Ascending aorta (tissue), 2 donors: ENCODE data around the gene CEL. TPM values are rescaled to one million over a fixed set of nuclear protein-coding genes. Genes with fewer than 3 reads are reported as not detected.

ENCODE experiments used
- DNase-seq, 2 donors: peaks; one replicate each; pipeline ENCODE4 v3.0.0-alpha.2; 2019; ENCODE audit warnings: low spot score in 2 of 2
- H3K27ac ChIP-seq, 2 donors: fragments of 200-600 bp; sonication (generic); one replicate each; pipeline ENCODE4 v1.5.1; 2016 to 2017; ENCODE audit warnings: mild to moderate bottlenecking in 1 of 2
- H3K27me3 ChIP-seq: fragments of 200-600 bp; sonication (generic); one replicate; pipeline ENCODE4 v1.5.1; 2017
- H3K36me3 ChIP-seq, 2 donors: fragments of 200-600 bp; sonication (generic); one replicate each; pipeline ENCODE4 v1.5.1; 2016
- H3K4me1 ChIP-seq, 2 donors: fragments of 200-600 bp; sonication (generic); one replicate each; pipeline ENCODE4 v1.5.1; 2016 to 2017; ENCODE audit warnings: mild to moderate bottlenecking in 1 of 2
- H3K4me3 ChIP-seq, 2 donors: fragments of 200-600 bp; sonication (generic); one replicate each; pipeline ENCODE4 v1.5.1; 2016 to 2017; ENCODE audit warnings: mild to moderate bottlenecking in 1 of 2
- H3K9me3 ChIP-seq, 2 donors: fragments of 200-600 bp; sonication (generic); one replicate each; pipeline ENCODE4 v1.5.1; 2016
- intact Hi-C: fragments of 100-400 bp; cut with DNase I; formaldehyde crosslinking; loops from one replicate; pipeline ENCODE4 v1.15.1; 2023
- total RNA-seq: library from RNA; depleted of rRNA; stranded (reverse); fragments of >200 nt; gene quantifications from one replicate; pipeline ENCODE4 v1.1.0, GENCODE V29; 2016
- TF ChIP-seq, protein P1 (sequence below), 3 experiments: fragments of 200-600 bp in 2 of 3; fragments of 450-650 bp in 1 of 3; sonication (generic) in 2 of 3; IDR thresholded peaks; one replicate each; pipeline ENCODE4 v1.5.1; 2016 to 2019; ENCODE audit warnings: antibody characterized with exemption in 3 of 3, mild to moderate bottlenecking in 1 of 3, moderate library complexity in 1 of 3

Gene CEL
- total RNA-seq, 1 donor from 2014 or later = not detected

DNA sequence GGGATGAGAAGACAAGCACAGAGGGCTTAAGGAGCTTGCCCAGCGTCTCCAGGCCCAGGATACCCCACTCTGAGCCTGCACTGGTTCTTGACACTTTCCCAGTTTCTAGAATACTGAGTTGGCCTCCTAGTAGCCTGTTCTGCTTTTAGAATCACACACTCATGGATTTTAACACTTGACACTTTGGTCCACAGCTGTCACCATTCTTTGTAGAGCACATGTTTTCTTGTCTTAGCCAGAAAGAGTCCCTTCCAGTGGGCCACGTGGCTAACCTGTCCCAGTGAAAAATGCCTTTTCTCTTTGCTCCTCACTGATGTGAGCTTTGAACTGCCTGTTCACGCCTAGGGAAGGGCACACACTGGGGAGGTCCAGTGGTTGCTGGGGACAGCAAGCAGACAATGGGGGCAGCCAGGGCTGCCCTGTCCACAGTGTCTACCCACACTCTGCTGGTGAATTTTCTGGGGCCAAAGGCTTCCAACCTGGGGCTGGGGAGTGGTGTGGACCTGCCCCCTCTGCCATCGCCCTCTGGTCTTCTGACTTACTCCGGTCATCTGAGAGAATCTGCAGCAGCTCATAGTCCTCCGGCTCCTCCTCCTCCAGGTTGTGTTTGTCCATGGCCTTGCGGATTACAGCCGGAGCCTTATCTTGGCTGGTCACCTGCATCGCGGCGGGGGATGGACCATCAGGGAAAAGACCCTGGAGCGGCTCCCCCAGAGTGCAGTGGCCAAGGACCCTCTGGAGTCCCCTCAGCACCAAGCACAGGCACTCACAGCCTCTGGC, 38.1 kb downstream of the CEL start:
- H3K4me3 ChIP-seq = no peak overlapping the region
- intact Hi-C loops = no loop called here
- no peaks in the 10 kb centered on the region for H3K27me3 ChIP-seq
- H3K4me1 ChIP-seq = no peaks in the 10 kb centered on the region
- no peak overlapping the region for H3K27ac ChIP-seq
- H3K9me3 ChIP-seq = peaks cover 6 to 16% of the 10 kb centered on the region in 2 donors
- DNase-seq = no peak
- TF ChIP-seq, protein P1, sequence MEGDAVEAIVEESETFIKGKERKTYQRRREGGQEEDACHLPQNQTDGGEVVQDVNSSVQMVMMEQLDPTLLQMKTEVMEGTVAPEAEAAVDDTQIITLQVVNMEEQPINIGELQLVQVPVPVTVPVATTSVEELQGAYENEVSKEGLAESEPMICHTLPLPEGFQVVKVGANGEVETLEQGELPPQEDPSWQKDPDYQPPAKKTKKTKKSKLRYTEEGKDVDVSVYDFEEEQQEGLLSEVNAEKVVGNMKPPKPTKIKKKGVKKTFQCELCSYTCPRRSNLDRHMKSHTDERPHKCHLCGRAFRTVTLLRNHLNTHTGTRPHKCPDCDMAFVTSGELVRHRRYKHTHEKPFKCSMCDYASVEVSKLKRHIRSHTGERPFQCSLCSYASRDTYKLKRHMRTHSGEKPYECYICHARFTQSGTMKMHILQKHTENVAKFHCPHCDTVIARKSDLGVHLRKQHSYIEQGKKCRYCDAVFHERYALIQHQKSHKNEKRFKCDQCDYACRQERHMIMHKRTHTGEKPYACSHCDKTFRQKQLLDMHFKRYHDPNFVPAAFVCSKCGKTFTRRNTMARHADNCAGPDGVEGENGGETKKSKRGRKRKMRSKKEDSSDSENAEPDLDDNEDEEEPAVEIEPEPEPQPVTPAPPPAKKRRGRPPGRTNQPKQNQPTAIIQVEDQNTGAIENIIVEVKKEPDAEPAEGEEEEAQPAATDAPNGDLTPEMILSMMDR (IDR thresholded peaks at IDR 0.05) = no peak
- peaks cover 61 to 85% of the 10 kb centered on the region in 2 donors for H3K36me3 ChIP-seq

DNA sequence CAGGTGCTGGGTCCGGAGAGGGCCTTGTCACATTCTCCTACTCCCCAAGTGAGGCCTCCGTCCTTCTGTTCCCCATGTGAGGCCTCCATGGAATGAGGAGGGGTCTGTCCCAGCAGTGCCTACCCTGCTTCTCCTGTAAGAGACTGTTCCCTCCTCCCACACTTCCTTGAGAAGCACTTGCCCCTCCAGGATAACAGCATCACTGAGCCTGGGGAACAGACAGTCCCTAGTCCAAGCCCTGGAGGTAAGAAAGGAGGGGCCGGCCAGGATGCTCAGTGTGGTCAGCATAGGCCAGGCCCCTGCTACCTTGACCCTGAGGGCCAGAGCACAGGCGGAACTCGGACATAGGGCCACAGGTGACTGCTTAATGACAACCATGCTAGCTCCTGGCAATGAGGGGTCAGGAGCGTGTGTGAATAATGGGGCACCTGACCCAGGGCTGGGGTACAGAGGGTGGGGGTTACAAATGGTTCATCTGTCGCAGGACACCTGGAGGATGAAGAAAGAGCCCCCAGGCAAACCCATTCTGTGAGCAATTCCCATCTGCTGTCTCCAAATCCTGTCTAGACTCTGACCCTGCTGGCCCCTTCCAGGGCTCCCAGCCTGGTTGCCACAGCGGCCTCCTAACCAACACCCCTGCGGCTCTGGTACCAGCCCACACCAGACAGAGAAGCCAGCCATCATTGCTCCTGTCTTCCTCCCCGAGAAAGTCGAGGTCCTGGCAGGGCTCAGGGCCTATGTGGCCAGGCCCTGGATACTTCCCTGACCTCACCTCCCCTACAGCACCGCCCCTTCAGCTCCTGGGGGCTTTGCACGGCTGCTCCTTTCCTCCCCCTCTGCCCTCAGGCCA, 39.0 kb downstream of the CEL start:
- H3K27me3 ChIP-seq = no peaks in the 10 kb centered on the region
- TF ChIP-seq, protein P1 (IDR thresholded peaks at IDR 0.05) = no peak
- no peak overlapping the region for H3K27ac ChIP-seq
- no peak overlapping the region for H3K4me3 ChIP-seq
- no peak for DNase-seq
- H3K9me3 ChIP-seq = peaks cover 6 to 14% of the 10 kb centered on the region in 2 donors
- no peaks in the 10 kb centered on the region for H3K4me1 ChIP-seq
- H3K36me3 ChIP-seq = peaks cover 66 to 90% of the 10 kb centered on the region in 2 donors
- intact Hi-C loops = no loop called here

DNA sequence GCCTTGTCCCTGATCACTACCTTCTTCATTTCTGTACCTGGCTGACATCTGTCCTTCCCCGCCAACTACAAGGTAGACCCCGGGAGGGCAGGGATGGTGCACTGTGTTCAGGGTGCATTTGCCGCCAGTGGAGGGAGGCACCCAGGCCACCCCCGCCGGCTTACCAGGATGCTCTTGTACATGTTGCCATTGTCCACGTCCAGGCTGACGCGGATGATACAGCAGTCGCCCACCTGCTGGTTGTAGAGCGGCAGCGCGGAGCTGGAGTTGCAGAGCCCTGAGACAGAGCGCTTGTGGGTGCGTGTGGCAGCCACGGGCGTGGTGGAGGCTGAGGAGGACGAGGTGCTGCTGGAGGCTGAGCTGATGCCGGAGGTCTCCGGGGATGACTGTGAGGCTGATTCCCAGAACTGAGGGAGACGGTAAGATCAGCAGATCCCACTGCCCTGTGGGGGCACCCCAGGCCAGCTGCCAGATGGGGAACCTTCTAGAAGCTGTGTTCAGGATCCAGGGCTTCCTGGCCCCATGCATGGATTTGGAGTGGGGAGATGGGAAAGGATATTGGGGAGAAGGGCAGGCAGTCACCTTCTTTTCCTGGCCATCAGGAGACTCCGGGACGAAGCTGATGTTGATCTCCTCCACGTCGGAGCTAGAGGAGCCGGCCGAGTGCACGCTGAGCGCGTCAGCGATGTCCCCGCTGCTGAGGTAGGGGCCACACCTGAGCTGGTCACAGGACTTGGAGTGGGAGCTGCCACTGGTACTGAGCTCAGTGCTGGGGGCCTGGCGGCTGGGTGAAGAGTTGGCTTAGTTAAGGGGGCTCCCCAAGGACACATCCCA, 39.8 kb downstream of the CEL start:
- H3K4me3 ChIP-seq = no peak overlapping the region
- TF ChIP-seq, protein P1 (IDR thresholded peaks at IDR 0.05) = no peak
- H3K27ac ChIP-seq = no peak overlapping the region
- no peak for DNase-seq
- H3K9me3 ChIP-seq = peaks cover under 1 to 5% of the 10 kb centered on the region in 2 donors
- H3K27me3 ChIP-seq = no peaks in the 10 kb centered on the region
- intact Hi-C loops = loop anchor here (2.0 kb wide), 1 partner anchor 19 kb away; the partner anchor contains the start of gene RALGDS
- H3K4me1 ChIP-seq = no peaks in the 10 kb centered on the region
- H3K36me3 ChIP-seq = peaks cover 69 to 94% of the 10 kb centered on the region in 2 donors

DNA sequence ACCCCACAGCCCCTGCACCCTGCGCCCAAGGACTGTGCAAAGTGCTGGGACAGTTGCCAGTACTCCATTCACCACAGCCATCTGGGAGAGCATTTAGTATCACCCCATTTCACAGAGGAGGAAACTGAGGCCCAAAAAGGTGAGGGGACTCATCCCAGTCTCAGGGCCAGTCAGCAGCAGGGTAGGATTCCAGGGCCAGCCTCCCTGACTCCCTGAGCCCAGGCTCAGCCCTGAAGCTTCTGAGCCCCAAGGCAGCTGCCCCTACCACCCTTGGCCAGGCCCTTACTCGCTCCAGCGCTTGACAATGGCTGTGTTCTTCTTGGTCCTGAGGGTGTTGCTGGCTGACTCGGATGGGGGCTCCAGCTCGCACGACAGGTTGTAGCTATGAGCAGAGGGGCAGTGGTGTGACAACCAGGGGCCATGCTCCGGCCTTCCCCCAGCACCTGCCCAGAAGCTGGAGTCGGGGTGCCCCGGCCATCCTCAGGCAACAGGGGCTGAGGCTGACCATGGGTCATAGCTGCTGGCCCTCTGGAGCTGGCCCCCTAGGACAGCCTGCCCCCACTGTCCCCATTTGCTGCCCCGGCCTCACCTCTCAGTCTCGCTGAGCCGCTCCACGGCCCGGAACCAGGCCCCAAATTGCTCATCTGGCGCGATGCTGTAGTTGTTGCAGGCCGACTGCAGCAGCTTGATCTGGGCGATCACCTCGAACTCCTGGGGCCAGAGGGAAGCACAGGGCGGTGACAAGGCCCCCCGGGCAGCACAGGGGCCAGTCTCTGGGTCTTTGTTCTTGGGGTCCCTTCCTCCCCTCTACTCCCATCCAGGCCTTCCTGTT, 40.6 kb downstream of the CEL start:
- intact Hi-C loops = loop anchor here (1.0 to 2.0 kb wide), 2 partner anchors 18 to 42 kb away; partner anchors contain the start of gene RALGDS
- TF ChIP-seq, protein P1 (IDR thresholded peaks at IDR 0.05) = no peak

More for the DNA sequence above, 40.6 kb downstream of the CEL start:
- Histone ChIP-seq H3K27me3 (no peaks in the 10 kb centered on the region), H3K4me1 (no peaks in the 10 kb centered on the region), H3K27ac (no peak overlapping the region), H3K4me3 (no peak overlapping the region), H3K9me3 (no peaks in the 10 kb centered on the region), H3K36me3 (peaks cover 75 to 94% of the 10 kb centered on the region in 2 donors)
- DNase-seq = no peak
